GM12873 (cell line): ENCODE measurements around the gene SRPK3.

Source experiments
- CTCF ChIP-seq: IDR thresholded peaks from 2 replicates; pipeline ENCODE4 v1.5.1; 2012; ENCODE audit warnings: low read depth, mild to moderate bottlenecking, moderate library complexity, low read length, control low read depth; ENCODE audit not compliant: insufficient read depth; ENCODE audit errors: missing control alignments

SRPK3 gene

GRCh38 chrX:153832728-153833127 lies 51.9 kb downstream of the SRPK3 start:
- TF ChIP-seq CTCF = no peak
